Skin epidermis (tissue), 12 donors: ENCODE data around the gene LRFN3.
"Not testable (repeated sequence)": the region's sequence is repeated elsewhere in the genome, so short reads cannot be mapped to it uniquely, and the experiment has no call there.

Source experiments
- H3K27ac ChIP-seq, 21 experiments: fragments of 200-600 bp; sonication (generic) in 11 of 21; one replicate each; pipeline ENCODE4 v1.5.0; 2020; ENCODE audit warnings: mild to moderate bottlenecking in 3 of 21, inconsistent platforms in 2 of 21, moderate library complexity in 2 of 21
- H3K4me3 ChIP-seq, 7 experiments: fragments of 200-600 bp; sonication (generic) in 2 of 7; one replicate each; pipeline ENCODE4 v1.5.0; 2020; ENCODE audit warnings: inconsistent platforms in 2 of 7, mild to moderate bottlenecking in 2 of 7, moderate library complexity in 1 of 7

Gene LRFN3

DNA sequence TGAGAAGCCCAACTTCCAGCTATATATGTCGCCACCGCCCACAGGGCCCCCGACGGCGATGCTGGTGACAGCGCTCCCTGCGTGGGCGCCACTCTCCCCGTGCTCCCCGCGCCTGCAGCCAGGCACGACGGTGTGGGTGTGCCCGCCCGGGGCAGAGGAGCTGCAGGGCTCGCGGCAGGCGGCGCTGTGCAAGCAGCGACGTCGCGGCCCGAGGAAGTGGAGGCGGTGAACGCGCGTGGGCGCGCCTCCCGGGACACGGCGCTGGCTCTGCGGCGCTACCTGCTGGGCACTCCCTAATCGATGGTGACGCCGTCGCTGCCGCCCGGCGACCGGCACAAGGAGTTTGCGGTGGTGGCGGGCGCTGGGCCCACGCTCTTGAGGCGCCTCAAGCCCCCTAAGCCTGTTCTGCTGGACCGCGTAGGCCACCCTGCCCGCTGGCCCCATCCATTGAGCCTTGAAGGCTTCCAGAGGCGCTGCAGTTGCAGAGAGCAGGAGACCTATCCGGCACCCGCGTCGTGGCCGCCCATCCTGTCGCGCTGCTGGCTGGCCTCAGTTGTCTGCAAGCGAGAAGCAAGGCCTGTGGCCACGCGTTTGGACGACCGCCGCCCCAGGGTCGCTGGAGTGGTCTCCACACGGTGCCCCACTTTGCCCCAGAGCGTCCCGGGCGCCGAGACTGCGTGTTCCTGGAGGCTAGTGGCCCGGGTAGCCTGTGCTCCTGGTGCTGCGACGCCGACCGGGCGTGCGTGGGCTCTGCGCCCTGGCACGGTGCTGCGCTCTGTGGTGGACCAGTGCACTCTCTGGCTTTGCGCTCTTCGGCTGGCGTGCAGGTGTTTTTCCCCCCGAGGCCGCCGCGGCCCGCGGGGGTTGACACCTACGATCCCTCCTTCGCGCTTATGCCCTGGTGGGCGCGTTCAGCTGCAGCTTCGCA lies 23.1 kb downstream of the LRFN3 start:
- Histone ChIP-seq H3K27ac (peak overlapping the region in 4 of 21 experiments; percentile 16 to 63 (median 40)), H3K4me3 (peak overlapping the region in 6 of 7 experiments; percentile 2 to 29 (median 16))

DNA sequence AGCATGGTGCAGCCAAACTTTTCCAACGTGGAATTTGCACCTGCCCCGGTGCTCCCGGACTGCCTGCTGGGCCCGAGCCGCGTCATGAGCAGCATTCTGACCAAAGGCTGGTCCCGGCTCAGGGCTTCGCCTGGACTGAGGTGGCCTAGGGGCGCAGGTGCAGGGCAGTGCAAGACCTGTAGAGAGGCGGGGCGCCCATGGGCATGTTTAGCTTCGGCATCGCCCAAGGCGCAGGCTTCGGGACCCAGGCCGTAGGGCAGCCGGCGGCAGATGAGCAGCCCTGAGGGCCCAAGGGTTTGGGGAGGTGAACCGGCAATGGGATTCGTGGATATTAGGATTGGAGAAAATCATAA lies 23.8 kb downstream of the LRFN3 start:
- Histone ChIP-seq H3K27ac (peak overlapping the region in 1 of 21 experiments; percentile 63), H3K4me3 (peak overlapping the region in 1 of 7 experiments; percentile 24)

DNA sequence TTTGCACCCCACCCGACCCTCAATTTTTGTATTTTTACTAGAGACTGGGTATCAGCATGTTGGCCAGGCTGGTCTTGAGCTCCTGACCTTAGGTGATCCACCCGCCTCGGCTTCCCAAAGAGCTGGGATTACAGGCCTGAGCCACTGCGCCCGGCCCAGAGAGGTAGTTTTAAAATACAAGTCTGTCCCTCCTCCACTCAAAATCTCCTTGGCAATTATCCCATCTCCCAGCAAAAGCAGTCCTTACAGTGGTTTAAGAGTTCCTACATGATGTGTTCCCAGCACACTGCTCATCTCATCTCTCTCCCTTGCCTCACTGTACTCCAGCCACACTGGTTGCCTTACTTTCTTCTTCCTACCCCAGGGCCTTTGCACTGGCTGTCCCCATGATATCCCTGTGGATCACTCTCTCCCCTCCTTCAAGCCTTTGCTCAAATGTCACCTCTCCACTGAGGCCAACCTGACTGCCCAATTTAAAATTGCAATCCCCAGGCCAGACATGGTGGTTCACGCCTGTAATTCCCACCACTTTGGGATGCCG lies 24.3 kb downstream of the LRFN3 start:
- H3K27ac ChIP-seq = no peak overlapping the region
- H3K4me3 ChIP-seq = no peak overlapping the region

DNA sequence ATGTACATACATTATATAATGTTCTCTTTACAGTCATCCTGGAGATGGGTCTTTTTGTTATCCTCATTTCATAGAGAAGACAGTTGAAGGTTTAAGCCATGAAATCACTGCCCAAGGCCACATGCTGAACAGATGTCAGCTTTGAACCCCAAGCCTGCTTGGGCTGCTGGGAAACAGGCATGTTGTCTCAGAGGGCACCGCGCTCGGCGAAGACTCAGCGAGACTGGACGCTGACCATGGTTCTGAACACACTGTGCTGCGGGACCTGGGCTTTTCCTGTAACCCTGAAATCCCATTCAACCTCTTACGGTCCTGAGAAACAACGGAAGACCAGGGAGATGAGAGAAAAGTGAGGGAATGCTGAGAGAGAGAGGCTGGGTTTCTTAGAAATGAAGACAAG lies 27.3 kb downstream of the LRFN3 start:
- no peak overlapping the region for H3K27ac ChIP-seq
- no peak overlapping the region for H3K4me3 ChIP-seq

DNA sequence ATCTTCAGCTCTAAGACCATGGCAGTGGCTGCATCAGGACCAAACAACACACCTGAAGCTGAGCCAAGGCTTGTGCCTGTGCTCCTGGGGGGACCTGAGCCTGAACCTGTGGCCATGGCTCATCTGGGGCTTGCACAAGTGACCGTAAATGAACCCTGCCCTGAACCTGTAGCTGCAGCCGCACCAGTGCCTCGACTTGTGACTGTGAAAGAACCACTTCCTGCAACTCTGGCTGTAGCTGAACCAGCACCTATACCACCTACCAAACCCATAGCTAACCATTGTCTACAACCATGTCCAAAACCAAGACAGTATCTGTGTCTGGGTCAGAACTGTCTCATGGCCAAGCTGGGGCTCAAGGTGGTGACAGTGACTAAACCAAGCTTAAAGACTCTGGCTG lies 30.6 kb downstream of the LRFN3 start:
- Histone ChIP-seq H3K27ac (no peak overlapping the region), H3K4me3 (no peak overlapping the region)

DNA sequence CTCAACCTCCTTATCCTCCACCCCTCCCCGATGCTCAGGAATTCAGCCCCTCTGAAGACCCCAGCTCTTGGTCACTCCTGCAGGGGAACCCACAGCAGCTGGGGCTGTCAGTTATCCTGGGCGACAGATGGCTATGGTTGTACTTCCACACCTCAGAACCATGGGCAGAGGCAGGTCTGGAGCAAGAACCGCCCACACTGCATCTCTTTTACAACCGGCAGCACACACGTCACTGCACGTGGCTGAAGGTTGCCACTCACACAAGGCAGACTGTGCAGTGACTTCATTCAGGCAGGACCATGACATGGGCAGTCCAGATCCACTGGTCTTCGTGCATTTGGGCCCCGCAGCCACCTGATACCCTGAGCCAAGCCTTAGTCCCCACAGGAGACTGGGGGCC lies 37.3 kb downstream of the LRFN3 start:
- H3K4me3 ChIP-seq = no peak overlapping the region
- H3K27ac ChIP-seq = no peak overlapping the region

DNA sequence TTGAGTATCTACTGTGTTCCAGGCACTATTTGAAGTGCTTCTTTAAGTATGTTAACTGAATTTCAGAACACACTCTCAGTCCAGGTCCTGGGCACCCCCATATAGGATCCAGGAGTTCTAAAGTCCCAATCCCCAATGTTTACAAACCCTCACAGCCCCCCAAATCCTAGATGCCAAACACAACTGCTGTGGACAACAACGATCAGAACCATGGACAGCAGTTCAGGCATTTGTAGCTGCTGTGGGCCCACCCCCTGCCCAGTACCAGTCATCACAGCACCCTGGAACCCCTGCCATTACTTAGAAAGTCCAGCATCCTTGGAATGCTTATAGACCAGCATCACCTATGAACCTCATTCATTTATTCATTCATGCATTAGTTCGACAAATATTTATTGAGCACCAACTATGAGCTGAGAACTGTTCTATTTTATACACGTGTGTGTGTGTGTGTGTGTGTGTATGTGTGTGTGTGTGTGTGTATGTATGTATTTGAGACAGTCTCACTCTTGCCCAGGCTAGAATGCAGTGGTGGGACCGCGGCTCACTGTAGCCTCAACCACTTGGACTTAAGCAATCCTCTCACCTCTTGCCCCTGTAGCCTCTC lies 39.5 kb downstream of the LRFN3 start:
- Histone ChIP-seq H3K27ac (no peak overlapping the region), H3K4me3 (no peak overlapping the region)

DNA sequence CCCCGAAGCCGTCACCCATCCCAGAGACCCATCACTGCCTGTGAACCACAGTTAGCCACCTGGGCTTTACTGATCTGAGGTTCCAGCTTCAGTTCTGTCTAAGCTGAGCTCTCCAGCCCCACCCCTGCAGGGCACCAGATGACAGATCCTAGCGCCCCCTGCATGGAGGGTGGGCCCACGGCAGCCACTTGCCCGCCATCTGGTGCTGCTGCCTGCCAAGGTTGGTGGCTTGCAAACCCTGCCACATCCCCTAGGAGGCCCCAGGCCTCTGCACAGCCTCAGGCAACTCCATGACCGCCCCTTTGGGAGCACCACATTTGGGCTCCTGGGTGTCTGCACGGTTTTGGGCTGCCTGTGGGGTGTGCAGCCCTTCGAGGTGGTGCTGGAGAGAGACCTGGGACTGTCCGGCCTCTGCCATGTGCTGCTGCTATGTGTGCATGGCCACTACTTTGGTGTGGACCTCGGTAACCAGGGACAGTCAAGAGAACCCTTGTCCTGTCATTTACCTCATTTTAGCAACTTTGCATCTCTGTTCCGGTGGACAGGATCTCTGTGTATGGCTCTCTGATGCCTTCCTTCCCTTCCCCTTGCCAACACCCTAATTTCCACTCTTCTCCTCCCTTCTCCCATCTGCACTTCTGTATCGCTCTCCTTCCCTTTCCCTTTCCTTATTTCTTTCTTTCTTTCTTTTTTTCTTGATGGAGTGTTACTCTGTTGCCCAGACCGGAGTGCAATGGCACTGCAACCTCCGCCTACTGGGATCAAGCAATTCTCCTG lies 41.5 kb downstream of the LRFN3 start:
- H3K27ac ChIP-seq = no peak overlapping the region
- H3K4me3 ChIP-seq = no peak overlapping the region

DNA sequence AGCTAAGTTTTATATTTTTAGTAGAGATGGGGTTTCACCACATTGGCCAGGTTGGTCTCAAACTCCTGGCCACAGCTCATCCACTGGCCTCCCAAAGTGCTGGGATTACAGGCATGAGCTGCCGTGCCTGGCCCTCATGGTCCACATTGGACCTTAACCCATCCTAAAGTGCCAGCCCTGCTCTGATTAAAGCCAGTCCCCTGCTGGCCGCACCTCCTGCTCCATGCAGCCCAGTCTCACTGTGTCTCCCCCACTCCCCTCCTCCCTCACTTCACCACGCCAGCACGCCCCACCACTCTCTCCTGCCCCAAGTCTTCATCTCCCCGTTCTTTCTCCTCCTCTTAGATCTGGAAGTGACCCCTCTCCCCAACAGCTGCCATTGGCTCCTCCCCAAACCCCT lies 42.1 kb downstream of the LRFN3 start:
- Histone ChIP-seq H3K27ac (no peak overlapping the region), H3K4me3 (no peak overlapping the region)

DNA sequence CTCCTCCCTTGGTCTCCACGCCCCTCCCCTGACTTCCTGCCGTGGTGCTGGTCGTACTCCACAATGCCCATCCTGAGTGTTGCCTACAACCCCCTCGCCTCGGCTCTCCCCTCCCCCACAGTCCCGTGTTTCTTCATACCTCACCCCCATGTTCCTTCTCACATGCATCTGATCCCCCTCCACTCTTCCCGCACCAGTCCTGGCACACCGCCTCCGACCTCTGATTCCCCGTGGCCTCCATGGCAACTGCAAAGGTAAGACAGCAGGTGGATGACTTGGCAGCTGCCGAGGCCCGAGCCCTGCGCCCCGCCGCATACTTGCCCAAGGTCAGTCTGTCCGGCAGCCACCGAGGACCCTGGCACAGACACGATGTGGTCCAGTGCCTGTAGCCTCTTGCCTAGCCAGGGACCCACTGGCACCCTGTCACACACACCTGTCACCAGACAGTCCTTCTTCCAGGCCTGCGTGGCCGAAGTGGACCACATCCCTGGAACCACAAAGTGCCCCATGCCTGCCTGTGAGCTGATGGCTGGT lies 42.7 kb downstream of the LRFN3 start:
- H3K27ac ChIP-seq = no peak overlapping the region
- no peak overlapping the region for H3K4me3 ChIP-seq

DNA sequence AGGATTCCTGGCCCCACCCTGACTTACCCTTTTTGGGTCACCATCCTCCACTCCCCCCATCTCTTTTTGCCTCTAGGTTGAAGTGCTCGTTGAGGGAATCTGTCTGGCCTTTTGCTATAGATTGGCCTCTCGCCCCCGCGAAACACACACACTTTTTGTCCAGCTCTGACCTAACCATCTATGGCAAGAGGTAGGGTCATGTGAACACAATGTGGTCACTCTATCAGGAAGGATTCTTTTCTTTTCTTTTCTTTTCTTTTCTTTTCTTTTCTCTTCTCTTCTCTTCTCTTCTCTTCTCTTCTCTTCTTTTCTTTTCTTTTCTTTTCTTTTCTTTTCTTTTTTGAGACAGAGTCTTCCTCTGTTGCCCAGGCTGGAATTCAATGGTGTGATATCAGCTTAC lies 44.8 kb downstream of the LRFN3 start:
- not testable (repeated sequence) for H3K27ac ChIP-seq, H3K4me3 ChIP-seq

DNA sequence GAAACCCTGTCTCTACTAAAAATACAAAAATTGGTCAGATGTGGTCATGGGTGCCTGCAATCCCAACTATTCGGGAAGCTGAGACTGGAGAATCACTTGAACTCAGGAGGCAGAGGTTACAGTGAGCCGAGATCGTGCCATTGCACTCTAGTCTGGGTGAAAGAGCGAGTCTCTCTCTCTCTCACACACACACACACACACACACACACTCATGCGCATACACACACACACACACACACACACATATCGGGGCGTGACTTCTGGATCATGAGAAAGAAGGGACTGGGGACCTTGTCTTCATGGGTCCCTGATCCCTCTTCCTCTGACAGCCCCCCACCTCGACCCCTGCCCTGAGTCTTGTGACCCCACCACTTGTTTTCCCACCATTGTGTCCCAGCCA lies 47.0 kb downstream of the LRFN3 start:
- Histone ChIP-seq H3K27ac (no peak overlapping the region), H3K4me3 (no peak overlapping the region)

DNA sequence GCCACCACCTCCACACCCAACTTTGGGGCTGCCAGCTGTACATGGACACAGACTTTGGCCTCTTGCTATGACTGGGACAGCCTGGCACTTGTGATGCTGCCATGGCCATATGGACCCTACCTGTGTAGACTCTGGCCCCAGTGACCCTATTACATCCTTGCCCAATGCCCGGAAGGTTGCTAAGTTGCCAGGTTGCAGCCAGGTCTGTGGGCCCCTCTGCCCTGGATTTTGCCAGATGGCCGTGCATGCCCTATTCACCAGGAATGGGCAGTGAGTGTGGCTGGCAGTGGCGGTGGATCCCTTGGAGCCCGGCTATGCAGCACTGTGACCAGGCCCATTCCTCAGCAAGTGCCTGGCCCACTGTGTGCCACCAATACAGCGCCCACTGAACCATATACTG lies 49.9 kb downstream of the LRFN3 start:
- H3K27ac ChIP-seq = no peak overlapping the region
- H3K4me3 ChIP-seq = no peak overlapping the region

DNA sequence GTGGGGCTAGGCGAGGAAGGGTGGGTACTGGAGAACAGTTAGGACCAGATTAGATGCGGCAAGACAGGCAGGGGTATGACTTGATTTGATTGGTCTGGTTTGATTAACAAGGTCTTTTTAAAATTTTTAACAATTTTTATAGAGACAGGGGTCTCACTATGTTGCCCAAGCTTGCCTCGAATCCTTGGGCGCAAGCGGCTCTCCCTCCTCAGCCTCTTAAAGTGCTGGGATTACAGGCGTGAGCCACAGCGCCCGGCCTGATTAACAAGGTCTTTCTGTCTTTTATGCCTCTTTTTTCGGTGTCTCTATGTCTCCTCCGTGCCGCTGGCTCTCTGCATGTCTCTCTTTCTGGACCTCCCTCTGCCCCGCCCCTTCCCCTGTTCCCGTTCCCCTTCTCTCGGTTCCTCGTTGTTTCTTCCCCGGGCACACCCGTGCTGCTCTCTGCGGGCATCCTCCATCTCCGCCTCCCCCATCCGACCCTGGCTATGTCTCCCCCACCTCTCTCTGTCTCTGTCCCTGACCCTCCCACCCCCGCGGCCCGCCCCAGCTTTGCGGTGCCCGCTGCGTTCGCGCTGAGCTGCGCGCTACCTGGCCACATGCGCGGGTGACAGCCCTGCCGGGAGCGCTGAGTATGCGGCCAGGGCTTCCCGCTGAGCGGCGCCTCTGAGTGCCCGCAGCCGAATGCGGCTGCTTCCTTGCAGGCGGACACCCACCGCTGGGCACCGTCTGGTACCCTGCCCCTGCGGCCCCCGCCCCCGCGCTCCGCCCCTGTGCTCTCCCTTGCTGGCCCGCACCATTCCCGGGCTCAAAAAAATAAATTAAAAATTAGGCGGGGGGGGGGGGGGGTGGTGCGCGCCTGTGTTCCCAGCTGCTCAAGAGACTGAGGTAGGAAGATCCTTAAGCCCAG lies 50.7 kb downstream of the LRFN3 start:
- Histone ChIP-seq H3K4me3 (peak overlapping the region; percentile 15 to 35 (median 22)), H3K27ac (no peak overlapping the region)

DNA sequence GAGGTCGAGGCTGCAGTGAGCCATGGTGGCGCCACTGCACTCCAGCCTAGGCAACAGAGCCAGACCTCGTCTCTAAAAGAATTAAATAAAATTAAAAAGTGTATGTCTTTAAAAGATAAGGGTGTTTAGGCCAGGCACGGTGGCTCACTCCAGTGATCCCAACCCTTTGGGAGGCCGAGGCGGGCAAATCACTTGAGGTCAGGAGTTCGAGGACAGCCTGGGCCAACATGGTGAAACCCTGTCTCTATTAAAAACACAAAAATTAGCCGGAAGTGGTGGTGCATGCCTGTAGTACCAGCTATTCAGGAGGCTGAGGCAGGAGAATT lies 51.4 kb downstream of the LRFN3 start:
- peak overlapping the region in 4 of 7 experiments; percentile 22 to 35 (median 26) for H3K4me3 ChIP-seq
- H3K27ac ChIP-seq = no peak overlapping the region

DNA sequence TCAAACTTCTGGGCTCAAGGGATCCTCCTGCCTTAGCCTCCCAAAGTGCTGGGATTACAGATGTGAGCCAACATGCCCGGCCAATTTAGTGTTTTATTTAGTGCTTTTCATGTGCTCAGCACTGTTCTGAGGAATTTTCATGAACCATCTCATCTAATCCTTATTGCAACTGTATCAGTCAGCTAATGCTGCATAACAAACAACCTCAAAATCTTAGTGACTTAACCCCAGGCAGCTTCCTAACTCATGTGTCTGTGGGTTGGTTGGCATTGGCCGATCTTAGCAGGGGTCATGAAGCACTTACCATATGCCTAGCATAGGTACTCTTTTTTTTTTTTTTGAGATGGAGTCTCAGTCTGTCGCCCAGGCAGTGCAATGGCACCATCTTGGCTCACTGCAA lies 52.6 kb downstream of the LRFN3 start:
- Histone ChIP-seq H3K27ac (no peak overlapping the region), H3K4me3 (no peak overlapping the region)

DNA sequence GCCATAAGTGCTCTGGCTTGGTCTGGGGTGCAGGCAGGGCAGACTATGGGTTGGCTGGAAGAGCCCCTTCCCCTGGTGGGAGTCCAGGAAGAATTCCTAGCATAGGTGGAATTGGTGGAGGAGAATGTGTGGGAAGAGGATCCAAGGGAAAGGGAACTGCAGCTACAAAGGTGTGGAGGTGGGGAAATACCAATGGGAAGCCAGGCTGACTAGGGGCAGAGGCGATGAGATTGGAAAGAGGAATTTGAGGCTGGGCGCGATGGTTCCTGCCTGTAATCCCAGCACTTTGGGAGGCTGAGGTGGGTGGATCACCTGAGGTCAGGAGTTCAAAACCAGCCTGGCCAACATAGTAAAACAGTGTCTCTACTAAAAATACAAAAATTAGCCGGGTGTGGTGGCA lies 54.0 kb downstream of the LRFN3 start:
- H3K4me3 ChIP-seq = no peak overlapping the region
- H3K27ac ChIP-seq = no peak overlapping the region

DNA sequence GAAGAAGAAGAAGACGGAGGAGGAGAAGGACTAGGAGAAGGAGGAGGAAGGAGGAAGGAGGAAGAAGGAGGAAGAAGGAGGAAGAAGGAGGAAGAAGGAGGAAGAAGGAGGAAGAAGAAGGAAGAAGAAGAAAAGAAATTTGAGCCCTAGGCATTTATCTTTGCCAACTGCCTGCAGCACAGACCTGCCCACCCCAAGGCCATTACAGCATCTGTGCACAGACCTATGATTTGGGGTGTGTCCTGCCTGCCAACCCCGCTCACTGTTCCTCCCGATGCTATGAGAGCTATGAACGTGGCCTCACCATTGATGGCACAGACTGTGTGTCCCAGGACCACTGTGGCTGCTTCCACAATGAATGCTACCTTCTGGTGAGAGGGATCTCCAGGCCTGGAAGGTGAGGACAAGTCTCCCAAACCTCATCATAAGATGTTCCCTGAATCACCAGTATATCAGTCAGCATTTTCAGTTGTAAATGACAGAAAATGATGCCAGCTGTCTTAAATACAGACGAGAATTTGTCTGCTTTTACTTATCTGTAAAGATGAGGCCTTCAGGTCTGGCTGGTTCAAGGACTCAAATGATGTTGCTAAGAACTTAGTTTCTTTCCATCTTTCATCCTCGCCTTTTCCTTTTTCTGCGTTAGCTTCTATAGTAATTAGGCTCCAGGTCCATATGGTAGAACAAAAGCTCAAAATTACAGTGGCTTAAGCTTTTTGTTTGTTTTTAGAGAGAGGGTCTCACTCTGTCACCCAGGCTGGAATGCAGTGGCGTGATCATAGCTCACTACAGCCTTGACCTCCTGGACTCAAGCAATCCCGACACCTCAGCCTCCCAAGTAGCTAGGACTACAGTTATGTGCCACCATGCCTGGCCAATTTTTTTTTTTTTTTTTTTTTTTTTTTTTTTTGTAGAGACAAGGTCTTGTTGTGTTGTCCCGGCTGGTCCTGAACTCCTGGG lies 54.9 kb downstream of the LRFN3 start:
- no peak overlapping the region for H3K4me3 ChIP-seq
- H3K27ac ChIP-seq = no peak overlapping the region
